Measurements from ENCODE around the gene KAZN.
A peak's percentile ranks its signal among the peaks of the same experiment; 100 is the strongest.
"Not testable (repeated sequence)": the region's sequence is repeated elsewhere in the genome, so short reads cannot be mapped to it uniquely, and the experiment has no call there.

The KAZN gene

DNA sequence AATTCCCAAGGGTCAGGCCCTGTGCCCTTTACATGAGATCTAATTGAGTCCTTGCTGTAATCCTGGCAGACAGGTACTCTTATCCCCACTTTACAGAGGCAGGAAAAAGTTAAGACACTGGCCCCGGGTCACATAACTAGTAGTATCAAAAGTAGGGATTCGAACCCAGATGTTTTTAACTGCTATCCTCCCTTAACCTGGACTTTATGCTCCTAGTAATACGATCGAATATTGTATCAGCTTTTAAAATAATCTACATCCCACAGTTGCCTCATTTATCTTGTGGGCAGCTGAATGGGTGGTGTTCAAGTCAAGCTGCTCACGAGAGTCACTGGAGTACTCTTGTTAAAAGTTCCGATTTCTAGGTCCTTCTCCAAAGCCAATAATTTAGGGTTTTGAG, 529.6 kb downstream of the KAZN start:
- no peak for DNase-seq

DNA sequence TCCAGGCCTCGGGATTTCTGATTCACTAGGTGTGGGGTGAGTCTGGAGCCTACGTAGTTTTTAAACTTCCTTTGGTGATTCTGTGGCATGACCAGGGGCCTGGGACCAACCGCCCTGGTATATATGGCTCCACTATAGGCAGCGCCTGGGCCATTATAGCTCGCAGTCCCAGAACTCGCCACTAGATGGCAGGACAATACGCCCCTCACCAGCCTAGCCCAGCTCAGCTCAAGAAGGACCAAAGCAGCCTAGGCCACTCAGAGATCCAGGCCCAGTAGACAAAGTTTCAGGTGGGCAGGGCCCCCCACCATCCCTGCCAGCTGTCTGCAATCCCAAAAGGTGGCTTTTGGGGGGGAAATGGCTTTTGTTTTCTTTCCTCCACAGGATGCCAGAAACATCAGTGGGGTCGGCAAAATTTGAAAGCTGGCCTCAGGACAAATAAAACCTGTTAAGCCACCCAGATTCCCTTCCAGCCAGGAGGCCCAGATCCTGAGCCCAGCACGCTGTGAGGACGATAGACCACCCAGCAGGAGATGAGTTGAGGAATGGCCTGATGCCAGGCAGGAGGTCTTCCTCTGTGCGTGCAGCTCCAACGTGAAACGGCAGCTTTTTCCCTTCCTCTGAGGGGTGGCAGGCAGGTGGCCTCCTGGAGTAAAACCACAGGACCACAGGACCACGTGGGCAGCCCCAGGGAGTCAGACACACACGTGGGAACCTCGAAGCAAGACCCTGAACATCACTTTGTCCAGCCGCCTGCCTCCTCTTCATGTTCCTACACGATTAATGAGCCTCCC, 530.2 kb downstream of the KAZN start:
- peak; percentile 60 for DNase-seq

DNA sequence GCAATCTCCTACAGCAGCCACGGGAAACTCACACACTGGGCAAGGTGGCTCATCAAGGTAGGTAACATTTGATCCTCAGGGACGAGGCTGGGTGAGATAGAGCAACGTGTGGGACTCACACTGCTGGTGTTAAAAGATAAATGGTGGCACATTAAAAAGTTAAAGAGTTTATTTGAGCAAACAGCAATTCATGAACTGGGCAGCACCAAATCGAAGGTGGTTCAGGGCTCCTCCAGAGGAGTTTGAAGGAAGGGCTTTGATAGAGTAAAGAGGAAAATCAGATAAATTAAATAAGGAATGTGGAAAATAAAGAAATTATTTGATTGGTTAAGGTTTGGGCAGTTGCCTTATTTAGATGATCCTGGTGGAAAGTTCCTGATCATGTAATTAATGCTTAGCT, 531.5 kb downstream of the KAZN start:
- no peak for DNase-seq

DNA sequence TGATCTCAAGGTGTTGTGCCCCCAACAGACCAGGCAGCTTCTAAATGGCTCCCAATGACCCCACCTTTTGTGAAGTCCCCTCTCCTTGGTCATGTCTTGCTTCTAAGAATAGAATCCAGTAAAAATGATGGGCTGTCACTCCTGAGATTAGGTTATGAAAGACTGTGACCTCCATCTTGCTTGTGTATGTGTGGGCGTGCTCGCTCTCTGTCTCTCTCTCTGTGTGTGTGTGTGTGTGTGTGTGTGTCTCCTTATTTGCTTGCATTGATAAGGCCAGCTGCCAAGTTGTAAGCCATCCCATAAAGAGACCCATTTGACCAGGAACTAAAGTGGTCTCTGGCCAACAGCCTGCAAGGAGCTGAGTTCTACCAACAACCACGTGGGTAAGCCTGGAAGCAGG, 532.1 kb downstream of the KAZN start:
- no peak for DNase-seq

DNA sequence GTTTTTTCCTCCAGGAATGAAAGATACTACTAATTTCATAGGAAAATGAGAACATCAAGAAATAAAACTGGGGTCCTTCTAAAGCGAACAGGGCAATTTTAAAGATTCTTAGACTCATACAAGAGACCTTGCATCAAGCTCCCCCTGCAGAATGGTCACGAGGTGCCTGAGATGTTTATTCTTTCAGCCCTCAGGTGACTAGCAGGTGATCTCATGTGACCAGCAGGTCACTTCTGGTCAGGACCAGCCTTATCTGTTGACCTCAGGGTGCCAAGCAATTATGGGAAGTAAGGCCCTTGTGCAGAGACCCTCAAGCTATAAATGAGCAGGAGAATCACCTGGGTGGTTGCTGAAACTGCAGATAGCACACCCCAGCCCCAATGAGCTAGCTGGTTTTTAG, 534.5 kb downstream of the KAZN start:
- DNase-seq: no peak

DNA sequence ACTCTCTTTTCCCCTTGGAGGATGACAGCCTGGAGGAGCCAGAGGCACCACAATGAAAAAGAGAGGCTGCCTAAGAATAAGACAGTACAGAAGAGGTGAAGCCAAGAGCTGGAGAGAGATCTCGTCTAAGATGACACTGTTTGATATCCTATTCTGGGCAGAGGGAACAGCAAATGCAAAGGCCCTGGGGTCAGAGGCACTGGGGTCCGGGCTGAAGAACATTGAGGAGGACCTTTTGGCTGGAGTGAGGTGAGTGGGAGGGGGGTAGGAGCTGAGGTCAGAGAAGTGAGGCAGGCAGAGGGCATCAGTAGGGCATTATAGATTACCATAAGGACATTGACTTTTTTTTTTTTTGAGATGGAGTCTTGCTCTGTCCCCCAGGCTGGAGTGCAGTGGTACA, 535.8 kb downstream of the KAZN start:
- DNase-seq: no peak

DNA sequence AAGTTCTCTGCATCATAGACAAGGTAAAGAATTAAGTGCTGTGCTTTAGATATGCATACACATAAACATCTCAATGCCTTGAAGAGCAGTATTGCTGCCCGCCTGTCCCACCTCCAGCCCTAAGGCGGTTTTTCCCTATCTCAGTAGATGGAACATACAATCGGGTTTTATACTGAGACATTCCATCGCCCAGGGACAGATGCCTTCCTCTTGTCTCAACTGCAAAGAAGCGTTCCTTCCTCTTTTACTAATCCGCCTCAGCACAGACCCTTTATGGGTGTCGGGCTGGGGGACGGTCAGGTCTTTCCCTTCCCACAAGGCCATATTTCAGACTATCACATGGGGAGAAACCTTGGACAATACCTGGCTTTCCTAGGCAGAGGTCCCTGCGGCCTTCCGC, 537.1 kb downstream of the KAZN start:
- not testable (repeated sequence) for DNase-seq

DNA sequence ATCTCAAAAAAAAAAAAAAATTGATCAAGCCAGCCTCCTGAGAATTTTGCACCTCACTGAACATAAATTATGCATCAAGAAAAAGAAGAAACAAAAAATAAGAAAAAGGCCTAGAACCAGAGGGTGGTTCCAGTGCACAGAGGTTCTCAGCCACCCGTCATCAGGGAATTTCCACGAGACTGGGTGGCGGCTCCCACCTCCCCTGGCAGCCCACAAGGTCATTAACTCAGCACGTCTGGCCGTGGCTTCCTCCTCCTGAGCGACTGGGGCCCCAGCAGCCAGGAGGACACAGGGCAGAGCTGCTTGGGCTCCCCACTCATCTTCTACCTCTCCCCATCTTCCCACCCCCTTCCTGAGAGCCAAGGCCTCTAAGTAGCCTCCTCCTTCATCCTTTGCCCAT, 539.3 kb downstream of the KAZN start:
- no peak for DNase-seq

DNA sequence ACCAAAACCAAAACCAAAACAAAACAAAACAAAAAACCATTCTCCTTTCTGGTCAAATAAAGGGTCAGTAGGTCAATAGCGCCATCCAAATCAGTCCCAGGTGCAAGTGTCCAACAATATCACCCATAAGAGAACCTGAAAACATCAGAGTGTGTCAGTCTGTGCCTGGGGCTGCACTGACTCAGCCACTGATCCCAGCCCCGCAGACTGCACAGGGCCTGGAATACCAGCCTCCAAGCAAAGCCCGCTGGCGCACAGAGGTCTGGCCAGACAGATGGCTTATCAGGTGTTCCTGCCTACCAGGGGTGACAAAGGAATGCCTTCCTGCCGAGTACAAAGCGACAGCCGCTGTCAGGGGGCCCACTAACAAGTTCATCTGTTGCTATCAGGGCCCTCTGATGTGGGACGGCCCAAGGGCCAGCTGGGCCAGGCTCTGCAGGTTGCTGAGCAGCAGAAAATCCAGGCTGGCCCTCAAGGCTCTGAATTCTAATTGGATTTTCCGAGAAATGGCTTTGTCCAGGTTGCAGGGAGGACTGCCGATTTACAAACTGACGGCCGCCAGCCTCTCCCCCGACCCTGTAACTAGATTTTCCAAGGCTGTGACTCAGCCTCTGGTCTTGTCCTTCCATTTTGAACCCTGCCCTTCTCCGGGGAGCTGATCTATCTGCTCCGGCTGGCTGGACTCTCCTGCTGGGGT, 541.3 kb downstream of the KAZN start:
- DNase-seq: no peak

DNA sequence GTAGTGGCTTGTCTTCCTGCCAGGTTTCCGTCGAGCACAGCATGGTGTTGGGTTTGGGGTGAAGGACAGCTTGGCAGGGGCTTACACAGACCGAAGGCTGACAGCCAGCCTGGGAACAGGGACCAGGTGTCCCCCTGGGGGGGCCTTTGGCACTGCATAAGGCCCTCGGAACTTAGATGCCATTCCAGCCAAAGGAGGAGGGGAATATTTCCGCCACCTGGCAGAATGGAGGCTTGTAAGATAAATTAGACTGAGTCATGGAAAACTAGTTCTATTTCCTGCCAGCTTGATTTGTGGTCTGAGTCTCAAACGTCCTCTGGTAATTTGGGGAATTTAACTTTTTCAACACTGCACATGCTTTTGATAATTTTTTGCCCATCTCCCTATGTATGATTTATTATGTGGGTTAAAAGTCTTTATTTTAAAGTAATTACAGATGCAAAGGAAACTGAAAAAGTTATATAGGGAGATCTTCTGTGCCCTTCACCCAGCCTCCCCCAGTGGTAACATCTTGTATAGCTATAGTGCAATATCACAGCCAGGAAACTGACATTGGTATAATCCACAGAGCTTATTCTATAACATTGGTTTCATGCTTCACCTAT, 543.6 kb downstream of the KAZN start:
- DNase-seq: peak; percentile 79

DNA sequence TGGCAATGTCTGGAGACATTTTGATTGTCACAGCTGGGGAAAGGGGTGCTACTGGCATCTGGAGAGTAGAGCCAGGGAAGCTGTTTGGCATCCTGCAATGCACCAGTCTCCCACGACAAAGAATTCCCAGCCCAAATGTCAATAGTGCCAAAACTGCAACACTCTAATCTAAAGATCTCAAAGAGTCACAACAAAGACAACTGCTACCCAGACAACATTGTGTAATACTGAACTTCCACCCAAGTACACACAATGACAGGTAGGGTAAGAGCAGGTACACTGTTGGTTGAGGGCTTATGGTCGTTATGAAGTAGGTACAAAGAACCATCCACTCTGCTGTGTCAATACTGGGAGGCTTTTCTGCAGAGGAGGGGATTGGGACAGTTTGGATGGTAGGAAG, 546.8 kb downstream of the KAZN start:
- DNase-seq: no peak

DNA sequence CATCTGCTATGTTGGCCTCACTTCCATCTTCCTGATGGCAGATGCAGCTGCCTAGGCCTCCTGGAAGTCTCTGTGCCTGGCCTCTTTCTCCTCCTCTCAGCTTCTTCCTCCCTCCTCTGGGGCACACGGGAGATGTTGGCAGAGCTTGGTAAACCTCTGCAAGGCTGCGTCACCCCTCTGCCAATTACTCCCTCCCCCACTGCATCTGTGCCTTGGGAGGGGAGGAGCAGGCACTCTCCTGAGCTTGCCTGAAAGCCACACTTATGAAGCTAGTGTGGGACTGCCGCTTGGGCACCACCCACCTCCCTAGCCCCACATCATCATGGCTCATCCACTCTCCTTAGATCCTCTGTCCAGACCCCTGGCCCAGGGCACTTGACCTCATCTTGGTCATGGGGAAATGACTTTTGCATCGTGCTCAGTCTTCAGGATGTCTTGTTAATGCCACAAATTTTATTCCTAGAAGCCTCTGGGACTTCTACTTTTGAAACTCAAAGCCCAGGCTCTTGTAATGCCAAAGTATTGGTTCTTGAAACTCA, 547.7 kb downstream of the KAZN start:
- no peak for DNase-seq

DNA sequence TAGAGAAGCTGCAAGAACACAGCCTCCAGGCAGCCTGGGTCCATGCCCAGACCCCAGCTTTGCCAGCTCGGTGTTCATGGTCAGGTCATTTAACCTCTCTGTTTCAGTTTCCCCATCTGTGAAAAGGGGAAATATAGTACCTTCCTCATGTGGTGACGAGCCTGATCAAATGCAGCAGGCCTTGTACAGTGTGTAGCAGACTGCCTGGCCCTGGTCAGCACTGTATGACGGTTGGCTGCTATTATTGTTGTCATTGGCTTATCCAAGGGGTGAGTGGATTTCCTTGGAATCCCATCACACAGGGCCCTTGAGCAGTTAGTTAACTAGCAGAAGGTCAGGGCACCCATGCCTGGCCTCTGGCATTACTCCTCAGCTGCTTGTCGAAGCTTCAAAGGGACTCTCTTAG, 548.5 kb downstream of the KAZN start:
- DNase-seq: no peak

DNA sequence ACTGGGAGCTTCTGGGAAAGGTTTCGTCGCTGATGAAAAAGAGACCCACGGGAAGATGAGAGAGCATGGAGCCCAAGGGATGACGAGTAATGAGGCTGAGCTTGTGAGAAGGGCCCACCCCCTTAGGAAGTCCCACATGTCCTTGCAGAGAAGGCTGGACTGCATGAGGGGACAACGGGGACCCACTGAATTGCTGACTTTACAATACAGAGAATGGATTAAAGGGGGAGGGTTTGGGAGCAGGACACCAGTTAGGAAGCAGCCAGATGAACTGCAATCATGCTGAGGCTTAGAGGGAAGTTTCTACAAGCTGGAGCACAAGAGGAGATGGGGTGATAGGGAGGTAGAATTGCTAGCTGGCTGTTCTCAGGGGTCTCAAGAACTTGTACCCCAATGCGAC, 549.5 kb downstream of the KAZN start:
- DNase-seq: no peak

DNA sequence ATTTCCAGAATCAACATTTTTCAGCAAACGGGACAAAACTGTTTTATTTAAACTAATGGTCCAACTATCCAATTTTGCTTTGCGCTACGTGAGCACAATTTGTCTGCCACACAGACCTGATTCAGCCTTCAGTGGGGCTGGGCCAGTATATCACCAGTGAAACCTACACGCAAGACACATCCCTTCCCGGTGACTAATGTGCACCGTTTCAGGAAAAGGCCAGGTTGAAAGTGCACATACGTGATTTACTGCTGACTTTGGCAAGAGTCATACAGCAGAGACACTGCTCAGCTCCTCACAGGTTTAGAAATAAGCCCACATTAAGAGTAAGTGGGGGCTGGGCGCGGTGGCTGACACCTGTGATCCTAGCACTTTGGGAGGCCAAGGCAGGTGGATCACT, 550.0 kb downstream of the KAZN start:
- DNase-seq: no peak

DNA sequence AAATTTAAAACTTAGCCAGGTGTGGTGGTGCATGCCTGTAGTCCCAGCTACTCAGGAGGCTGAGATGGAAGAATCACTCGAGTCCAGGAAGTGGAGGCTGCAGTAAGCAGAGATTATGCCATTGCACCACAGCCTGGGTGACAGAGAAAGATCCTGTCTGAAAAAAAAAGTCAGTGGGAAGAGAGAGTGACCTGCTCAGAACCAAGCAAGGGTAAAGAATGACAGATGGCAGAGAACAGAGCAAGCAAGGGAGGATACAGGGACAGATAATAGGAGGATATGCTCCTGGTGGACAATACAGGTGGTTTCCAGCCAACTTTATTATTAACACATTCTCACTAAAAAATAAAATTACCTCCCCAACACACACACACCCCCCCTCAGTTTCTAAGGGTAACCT, 550.5 kb downstream of the KAZN start:
- no peak for DNase-seq

DNA sequence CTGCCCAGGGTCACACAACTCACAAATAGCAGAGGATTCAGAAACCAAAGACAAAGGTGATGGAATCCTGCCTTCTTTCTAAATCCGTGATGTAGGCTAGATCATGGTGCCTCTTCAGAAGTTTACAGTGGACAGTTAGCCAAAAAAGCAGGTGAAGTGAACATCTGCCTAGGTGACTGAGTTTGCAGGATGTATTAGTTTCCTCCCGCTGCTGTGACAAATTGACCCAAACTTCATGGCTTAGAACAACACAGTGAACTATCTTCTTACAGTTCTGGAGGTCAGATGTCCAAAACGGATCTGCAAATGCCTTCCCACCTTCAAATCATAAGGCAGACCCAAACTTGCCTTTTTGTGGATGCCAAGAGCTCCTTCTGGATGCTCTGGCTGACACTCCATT, 551.9 kb downstream of the KAZN start:
- DNase-seq: no peak

DNA sequence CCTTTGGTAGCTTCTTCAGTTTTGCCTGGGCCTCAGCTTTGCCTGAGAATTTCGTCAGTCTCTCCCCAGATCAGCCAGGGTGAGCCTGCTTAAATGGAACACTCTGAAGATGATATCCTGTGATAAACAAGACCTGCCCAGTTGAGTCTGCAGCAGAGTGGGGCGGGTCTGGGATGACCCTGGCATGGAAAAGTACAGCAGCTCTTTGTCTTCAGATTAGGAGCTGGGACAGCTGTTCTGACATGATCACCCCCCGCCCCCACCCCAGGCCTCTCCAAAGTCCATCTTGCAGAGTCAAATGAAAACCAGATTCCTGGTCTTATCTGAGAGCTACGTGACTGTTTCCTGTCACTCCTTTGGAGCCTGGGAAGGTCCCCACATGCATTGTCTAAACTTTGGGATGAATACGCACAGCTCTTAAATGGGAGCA, 552.9 kb downstream of the KAZN start:
- no peak for DNase-seq

DNA sequence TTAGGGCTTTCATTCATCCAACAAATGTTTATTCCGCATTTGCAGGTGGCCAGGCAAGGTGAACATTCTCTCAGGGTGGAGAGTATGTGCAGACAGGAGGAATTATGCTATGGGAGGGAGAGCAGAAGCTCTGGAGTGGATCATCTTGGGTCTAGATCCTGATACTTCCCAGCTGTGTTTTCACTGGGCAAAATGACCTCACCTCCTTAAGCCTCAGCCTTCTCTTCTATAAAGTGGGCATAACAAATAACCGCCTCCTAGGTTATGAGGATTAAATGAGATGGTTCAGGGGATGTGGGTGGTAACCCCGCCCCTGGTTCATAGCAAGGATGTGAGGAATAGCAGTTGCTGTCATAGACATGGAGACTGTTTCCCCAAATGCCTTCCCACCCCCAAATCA, 553.4 kb downstream of the KAZN start:
- no peak for DNase-seq

DNA sequence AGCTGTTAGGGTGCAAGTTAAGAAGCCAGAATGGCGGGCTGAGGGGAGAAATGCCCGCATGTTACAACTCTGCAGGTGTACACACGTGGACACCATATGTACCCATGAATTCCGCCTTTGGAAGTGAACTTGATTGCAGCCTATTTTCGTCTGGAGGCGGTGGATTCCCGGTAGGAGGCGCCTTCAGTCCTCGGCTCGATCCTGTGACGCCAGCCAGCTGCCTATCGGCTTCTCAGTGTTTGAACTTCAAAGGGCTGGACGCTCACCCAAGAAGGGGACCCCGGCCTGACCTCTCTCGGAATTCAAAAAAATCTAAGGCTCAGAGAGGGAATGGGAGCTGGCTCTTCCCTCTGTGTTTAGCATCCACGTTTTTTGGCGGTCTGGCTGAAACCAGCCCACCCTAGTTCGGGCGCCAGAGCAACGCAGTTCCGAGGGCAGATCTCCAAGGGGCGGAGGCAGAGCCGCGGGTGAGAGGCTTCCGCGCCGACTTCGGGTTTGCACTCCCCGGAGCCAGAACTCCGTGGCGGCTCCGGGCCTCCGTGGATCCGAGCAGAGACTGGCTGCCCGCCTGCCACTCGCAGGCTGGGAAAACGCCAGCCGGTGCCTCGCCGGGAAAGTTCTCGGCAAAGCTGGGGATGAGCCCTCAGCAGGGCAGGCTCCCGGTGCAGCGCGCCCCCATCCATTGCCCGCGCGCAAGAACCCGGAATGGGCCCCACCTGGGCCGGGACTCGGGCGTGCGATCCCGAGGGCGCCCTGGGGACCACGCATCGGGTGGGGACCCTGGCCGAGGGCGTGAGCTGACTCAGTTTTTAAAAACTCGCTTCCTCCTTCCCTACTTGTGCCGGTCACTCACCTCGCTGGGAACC, 554.1 kb downstream of the KAZN start:
- DNase-seq: peak; percentile 67

DNA sequence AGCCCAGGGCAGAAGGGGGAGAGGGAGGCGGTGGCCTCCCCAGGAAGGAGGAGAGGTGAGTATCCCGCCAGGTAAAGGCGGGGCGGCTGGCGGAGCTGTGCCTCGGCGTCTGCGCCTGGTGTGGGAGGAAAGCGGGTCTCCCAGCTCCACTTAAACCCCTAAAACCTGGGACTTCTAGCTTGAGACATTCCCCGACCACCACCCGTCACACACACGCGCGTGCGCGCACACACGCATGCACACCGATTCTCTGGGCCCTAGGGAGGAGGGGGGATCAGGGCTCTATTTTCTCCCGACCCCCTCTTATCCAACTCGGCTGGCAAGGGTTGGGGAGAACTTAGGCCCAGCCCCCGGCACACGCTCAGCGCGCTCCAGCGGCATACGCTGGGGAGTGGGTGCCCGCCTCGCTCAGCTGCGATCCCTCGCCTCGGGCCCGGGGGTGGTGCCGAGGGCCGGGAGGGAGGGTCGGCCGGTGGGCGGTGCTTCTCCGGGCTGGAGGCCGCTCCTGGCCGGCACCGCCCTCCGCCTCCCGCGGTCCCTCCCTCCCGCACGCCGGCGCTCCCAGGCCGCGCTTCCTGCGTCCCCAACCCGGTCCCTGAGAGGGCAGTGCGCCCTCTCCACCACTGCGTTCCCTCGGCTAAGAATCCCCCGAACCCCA, 554.8 kb downstream of the KAZN start, which contains the start of gene TMEM51:
TSS of gene TMEM51 (plus strand) at position 564 of the 658 bp plus-strand sequence. CDS start 61,341 bp downstream, outside the sequence.
- no peak for DNase-seq

DNA sequence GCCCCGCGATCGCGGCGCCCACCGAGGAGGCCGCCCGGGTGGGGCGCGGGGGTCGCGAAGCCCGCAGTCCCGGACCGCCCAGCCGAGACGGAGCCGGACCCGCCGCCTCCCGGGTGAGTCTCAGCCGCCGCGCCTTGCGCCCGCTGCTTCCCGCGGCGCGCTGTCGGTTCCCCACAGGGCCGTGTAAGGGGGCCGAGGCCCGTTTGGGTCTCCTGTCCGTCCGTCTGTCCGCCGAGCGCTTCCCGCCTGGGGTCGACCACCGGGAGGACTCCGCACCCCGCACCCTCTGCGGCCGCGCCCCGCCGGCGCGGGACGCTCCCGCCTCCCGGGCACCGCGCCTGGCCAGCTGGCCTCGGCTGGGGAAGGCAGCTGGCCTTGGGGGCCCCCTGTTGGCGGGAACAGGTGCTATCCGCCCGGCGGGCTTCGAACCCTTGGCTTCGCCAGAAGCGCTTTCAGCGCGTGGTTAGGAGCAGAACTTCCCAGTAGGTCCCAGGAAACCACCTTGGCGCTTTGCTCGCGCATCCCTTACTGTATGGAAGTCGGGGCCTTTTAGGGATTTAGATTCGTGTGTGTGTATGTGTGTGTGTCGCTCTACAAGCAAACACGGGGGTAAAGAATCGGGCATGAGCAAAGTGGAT, 555.5 kb downstream of the KAZN start:
- peak; percentile 34 for DNase-seq

Data from fibroblast of skin of right quadriceps (primary cell).